AG09309 (cell line): ENCODE results near the gene SCN2B.

Source experiments
- DNase-seq: peaks from one replicate; pipeline ENCODE4 v3.0.0-alpha.2; 2010; ENCODE audit warnings: low read depth
- H3K4me3 ChIP-seq: 2 replicates; pipeline ENCODE4 v1.5.1; 2011; ENCODE audit warnings: mild to moderate bottlenecking, low read depth, low read length, moderate library complexity; ENCODE audit not compliant: control insufficient read depth
- TF ChIP-seq, protein P1 (sequence below): IDR thresholded peaks from 2 replicates; pipeline ENCODE4 v1.5.1; 2011; ENCODE audit warnings: mild to moderate bottlenecking, low read depth, low read length, inconsistent platforms; ENCODE audit not compliant: insufficient read depth, control insufficient read depth; ENCODE audit errors: missing control alignments

The SCN2B gene

DNA sequence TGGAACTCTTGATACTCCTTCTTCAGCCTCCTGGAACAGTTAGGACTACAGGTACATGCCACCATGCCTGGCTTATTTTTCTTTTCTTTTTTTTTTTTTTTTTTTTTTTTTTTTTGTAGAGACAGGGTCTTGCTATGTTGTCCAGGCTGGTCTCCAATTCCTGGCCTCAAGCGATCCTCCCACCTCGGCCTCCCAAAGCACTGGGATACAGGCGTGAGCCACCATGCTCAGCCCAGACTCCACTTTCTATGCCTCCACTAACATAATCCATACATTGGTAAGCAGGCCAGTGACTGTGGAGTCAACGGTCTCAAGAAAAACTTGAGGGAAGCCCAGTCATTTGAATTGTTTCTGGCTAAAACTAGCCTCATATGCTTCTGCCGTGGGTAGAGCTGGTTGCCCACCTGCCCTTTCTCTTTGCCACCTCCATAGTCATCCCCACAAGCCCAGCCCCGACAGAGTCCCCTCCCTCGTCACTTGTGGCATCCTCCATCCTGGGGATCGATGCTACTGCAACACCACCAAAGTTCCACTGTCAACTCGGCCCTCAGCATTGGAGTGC is 2.4 kb downstream of the SCN2B start:
- no peak overlapping the region for H3K4me3 ChIP-seq
- DNase-seq = no peak
- TF ChIP-seq, protein P1, sequence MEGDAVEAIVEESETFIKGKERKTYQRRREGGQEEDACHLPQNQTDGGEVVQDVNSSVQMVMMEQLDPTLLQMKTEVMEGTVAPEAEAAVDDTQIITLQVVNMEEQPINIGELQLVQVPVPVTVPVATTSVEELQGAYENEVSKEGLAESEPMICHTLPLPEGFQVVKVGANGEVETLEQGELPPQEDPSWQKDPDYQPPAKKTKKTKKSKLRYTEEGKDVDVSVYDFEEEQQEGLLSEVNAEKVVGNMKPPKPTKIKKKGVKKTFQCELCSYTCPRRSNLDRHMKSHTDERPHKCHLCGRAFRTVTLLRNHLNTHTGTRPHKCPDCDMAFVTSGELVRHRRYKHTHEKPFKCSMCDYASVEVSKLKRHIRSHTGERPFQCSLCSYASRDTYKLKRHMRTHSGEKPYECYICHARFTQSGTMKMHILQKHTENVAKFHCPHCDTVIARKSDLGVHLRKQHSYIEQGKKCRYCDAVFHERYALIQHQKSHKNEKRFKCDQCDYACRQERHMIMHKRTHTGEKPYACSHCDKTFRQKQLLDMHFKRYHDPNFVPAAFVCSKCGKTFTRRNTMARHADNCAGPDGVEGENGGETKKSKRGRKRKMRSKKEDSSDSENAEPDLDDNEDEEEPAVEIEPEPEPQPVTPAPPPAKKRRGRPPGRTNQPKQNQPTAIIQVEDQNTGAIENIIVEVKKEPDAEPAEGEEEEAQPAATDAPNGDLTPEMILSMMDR = no peak

DNA sequence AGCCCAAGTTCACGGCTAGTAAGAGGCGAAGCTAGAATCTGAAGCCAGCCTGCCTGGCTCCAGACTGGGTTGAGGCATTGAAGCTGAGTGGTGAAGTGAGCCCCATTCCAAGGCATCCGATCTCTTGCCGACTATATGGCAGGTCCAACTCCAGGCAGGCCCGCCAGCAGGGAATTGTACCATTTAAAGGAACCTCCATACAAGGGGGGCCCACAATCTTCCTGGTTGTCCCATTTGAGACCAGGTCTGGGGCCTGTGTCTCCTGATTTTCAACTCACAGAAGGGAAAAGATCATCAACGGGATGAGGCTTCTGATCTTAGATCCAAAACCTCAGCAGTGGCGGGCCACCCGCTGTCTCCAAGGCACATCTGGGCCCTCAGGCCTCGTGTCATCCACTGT is 4.1 kb downstream of the SCN2B start:
- TF ChIP-seq, protein P1 = no peak
- no peak for DNase-seq
- H3K4me3 ChIP-seq = no peak overlapping the region

DNA sequence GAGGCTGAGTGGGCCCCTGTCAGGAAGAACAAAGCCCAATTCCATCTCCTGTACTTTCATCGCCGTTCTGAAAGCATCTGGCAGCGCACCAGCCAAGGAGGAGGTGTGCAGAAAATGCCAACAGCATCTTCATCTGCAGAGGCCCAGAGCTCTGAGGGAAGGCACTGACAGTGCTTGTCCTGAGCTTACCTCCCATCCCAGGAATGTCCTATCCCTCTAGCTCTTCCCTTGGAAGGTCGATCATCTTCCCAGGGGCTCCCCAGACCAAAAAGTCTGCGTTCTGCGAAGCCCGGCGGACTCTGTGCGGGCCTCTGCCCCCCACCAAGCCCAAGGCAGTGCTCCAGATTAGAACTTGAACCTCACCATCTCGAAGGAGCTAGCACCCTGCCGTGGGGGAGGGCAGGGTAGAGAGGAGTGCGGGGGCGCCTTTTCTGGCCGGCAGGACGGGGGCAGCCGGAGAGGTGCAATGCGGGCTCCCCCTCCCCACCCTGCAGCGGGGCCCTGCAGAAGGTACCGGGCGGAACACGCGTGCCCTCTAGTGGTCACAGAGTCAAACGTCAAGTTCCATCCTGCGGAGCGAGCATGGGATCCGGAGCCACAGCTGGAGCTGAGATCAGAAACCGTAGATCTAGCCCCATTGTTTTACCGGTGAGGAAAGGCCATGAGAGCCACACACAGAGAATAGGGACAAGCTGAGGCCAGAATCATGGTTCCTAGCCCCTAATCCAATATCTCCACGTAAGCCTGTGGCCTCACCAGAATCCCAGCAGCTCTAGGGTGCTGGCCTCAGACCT is 5.0 kb downstream of the SCN2B start:
- no peak for DNase-seq
- no peak overlapping the region for H3K4me3 ChIP-seq
- TF ChIP-seq, protein P1 = peak; percentile 89

DNA sequence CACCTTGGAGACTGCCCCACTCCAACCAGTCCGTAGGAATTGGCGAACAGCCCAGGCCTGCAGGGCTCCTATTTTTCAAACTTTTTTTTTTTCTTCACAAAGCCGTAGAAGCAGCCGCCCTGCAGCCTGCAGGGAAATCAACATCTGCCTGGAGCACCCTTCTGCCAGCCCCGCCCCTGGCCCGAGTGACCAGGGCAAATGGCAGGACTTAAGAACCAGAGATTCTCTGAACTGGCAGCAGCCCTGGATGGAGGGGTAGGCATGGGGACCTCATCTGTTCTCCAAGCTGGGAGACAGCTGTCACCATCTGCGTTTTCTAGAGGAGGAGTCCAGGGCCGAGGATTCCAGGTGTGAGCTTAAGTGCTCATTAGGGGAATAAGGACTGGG is 5.6 kb downstream of the SCN2B start:
- DNase-seq = no peak
- TF ChIP-seq, protein P1 = no peak
- no peak overlapping the region for H3K4me3 ChIP-seq

DNA sequence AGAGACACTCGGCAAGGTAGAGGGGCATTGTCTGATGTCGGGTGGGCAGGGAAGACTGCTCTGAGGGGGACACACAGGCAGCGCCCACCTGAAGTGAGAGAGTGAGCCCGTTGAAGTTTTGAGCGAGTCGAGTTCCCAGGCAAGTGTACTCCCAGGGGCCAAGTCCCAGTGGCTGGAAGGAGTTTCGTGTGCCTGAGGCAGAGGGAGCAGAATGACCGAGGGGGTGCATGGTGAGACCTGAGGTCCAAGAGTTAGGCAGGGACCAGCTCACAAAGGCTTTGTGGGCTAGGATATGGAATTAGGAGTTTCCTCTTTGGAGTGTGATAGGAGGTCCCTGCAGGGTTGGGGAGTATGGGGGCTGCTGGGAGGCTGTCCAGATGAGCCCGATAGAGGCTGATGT is 6.2 kb downstream of the SCN2B start:
- DNase-seq = no peak
- H3K4me3 ChIP-seq = no peak overlapping the region
- TF ChIP-seq, protein P1 = no peak

DNA sequence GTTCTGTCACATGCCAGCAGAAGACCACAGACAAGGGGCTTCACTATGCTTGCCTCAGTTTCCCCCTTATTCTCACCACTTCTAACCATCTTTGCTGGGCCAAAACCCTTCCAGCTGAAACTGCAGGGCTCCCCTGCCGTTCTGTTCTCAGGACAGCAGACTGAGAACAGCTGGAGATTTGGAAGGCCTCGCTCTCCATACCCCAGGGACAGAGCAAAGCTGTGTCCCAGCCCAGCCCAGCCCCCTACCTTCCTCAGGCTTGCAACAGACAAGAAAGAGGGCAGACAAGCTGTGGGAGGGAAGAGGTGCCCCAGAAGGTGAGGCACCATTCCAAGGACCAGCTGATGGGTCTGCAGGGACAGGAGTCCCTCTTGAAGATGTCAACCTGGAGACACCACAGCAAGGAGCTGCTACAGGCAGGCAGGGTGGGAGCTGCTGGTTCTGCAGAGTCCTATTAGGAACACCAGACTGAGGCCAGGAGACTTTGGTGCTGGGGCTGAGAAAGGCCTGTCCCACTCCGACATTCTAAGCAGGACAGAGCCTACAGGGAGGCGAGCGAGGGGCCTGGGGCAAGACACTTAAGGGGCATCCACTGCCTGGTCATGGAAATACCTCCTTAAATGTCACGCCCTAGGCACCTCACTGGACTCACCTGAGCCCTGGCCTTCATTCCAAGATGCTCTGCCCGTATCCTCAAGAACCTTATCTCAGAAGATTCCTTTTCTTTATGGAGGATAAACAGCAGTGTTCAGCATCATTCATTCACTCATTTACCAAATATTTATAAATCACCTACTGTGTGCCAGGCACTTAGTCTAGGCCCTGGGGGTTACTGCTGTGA is 6.9 kb downstream of the SCN2B start:
- TF ChIP-seq, protein P1 = no peak
- DNase-seq = no peak
- H3K4me3 ChIP-seq = no peak overlapping the region
